GM10266 (cell line): ENCODE data around the gene OR5V1.
"Not testable (repeated sequence)": the region's sequence is repeated elsewhere in the genome, so short reads cannot be mapped to it uniquely, and the experiment has no call there.

ENCODE experiments used
- DNase-seq: peaks from one replicate; pipeline ENCODE4 v3.0.0; 2012; ENCODE audit errors: extremely low spot score
- TF ChIP-seq, protein P1 (sequence below): IDR thresholded peaks from 2 replicates; pipeline ENCODE4 v1.5.1; 2012; ENCODE audit warnings: mild to moderate bottlenecking, low read depth; ENCODE audit not compliant: control insufficient read depth, insufficient read depth; ENCODE audit errors: missing control alignments

OR5V1 gene

DNA sequence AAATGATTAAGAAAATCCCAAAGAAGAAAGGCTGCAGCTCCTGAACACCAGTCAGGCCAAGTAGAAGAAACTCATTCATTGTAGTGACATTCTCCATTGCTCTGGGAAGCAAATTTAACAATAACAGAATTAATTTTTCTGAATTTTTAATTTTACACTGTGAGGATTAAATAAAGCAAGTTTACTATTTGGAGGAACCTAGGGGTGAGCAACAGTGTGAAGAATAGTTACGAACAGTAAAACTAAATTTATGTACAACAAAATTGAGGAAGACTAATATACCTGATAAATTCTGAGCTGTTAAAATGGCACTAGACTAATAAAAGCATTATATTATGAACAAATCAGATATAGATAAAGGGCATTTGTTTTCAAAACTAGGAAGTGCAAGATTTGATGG lies 6.5 kb upstream of the OR5V1 start, which contains the start of gene OR12D3:
Gene OR12D3, minus strand, starts transcription at position 101 of the 400 bp plus-strand sequence. Its CDS starts 4 bp downstream, at position 97.
- no peak for DNase-seq
- TF ChIP-seq, protein P1, sequence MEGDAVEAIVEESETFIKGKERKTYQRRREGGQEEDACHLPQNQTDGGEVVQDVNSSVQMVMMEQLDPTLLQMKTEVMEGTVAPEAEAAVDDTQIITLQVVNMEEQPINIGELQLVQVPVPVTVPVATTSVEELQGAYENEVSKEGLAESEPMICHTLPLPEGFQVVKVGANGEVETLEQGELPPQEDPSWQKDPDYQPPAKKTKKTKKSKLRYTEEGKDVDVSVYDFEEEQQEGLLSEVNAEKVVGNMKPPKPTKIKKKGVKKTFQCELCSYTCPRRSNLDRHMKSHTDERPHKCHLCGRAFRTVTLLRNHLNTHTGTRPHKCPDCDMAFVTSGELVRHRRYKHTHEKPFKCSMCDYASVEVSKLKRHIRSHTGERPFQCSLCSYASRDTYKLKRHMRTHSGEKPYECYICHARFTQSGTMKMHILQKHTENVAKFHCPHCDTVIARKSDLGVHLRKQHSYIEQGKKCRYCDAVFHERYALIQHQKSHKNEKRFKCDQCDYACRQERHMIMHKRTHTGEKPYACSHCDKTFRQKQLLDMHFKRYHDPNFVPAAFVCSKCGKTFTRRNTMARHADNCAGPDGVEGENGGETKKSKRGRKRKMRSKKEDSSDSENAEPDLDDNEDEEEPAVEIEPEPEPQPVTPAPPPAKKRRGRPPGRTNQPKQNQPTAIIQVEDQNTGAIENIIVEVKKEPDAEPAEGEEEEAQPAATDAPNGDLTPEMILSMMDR = no peak

DNA sequence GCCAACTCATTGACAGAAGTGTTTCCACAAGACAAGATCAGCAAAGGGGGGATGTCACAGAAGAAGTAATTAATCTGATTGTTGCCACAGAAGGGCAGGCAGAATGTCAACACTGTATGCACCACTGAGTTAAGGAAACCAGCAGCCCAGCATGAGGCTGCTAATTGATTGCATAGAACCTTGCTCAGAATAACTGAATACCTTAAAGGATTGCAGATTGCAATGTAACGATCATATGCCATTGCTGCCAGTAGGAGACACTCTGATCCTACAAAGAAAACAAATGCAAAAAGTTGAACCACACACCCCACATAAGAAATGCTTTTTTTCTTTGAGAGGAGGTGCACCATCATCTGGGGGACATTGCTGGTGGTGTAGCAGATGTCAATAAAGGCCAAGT lies 13.1 kb downstream of the OR5V1 start:
- no peak for DNase-seq
- TF ChIP-seq, protein P1 = no peak

DNA sequence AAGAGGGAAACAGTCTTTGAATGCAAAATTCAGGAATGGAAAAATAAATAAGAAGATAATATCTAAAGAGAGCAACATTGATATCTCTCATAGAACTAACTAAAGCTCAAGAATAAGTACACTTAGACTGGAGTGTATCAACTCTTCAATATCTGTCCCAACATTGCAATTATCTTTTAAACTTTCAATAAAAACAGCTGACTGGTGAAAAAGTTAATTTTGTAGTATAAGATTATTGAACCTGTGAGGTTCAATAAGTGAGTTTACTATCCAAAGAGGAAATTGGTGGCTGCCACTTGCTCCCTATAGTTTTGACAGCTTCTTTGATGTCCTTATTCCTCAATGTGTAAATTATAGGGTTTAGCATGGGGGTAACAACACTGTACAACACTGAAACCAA lies 13.7 kb downstream of the OR5V1 start:
- TF ChIP-seq, protein P1 = no peak
- DNase-seq = no peak

DNA sequence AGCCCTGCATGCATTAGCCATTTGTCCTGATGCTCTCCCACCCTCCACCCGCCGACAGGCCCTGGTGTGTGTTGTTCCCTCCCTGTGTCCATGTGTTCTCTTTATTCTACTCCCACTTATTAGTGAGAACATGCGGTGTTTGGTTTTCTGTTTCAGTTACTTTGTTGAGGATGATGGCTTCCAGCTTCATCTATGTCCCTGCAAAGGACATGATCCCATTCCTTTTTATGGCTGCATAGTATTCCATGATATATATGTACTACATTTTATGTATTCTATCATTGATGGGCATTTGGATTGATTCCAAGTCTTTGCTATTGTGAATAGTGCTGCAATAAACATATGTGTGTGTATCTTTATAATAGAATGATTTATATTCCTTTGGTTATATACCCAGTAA lies 19.3 kb downstream of the OR5V1 start:
- not testable (repeated sequence) for DNase-seq

DNA sequence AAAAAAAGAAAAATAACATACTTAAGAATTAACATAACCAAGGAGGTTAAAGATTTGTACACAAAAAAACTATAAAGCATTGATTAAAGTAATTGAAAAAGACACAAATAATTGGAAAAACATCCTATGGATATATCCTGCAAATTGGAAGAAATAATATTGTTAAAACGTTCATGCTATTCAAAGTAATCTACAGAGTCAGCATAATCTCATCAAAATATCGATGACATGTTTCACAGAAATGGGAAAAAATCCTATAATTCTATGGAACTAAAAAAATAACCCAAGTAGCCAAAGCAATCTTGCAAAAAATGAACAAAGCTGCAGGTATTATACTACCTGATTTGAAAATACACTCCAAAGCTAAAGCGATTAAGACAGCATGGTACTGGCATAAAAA lies 23.3 kb downstream of the OR5V1 start:
- TF ChIP-seq, protein P1 = no peak
- DNase-seq = no peak

DNA sequence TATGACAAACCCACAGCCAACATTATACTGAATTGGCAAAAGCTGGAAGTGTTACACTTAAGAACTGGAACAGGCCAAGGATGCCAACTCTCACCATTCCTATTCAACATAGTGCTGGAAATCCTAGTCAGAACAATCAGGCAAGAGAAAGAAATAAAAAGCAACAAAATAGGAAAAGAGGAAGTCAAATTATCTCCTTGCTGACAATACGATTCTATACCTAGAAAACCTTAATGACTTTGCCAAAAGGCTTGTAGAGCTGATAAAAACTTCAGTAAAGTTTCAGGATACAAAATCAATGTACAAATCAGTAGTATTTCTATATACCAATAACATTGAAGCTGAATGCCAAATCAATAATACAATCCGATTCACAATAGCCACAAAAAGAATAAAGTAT lies 32.4 kb downstream of the OR5V1 start:
- TF ChIP-seq, protein P1 = no peak
- no peak for DNase-seq

DNA sequence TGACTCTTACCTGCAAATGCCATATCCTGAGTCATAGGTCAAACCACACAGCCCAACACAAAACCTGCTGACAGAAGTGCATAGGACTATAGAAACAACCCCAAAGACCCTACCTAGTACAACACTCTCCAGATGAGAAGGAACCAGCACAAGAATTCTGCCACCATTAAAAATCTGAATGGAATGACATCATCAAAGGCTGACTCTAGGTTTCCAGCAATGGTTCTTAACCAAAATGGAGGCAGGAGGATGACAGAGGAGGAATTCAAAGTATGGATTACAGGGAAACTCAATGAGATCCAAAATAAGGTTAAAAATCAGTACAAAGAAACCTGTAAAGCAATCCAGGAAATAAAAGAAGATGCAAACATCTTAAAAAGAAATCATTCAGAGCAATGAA lies 36.0 kb downstream of the OR5V1 start:
- no peak for DNase-seq
- TF ChIP-seq, protein P1 = no peak

DNA sequence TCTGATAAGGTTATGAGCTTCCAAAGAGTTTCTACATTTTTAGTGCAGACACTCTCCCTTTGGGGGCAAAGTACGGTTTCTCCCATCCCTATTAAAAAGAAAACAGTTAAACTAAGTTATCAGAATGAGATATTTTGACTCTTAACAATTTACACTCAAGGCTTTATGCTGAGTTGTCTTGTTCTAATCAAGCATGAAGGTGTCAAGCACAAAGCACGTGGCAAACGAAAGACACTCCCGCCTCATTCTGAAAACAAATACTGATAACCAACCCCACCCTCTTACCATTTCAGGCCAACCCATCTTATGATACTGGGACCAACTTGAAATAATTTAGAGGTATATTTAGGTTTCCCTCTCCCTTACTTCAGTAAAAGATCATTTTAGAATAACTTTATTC lies 42.9 kb downstream of the OR5V1 start:
- TF ChIP-seq, protein P1 = no peak
- DNase-seq = no peak

DNA sequence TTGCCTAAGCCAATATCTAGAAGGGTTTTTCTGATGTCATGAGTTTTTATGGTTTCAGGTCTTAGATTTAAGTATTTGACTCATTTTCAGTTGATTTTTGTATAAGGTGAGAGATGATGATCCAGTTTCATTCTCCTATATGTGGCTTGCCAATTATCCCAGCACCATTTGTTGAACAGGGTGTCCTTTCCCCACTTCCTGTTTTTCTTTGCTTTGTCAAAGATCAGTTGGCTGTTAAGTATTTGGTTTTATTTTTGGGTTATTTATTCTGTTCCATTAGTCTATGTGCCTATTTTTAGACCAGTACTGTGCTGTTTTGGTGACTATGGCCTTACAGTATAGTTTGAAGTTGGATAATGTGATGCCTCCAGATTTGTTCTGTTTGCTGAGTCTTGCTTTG lies 45.3 kb downstream of the OR5V1 start:
- DNase-seq = not testable (repeated sequence)
